Measurements from ENCODE around the gene CITED4.
A peak's percentile ranks its signal among the peaks of the same experiment; 100 is the strongest.

CITED4 gene

GRCh38 chr1:40856656-40857302, 5.4 kb downstream of the CITED4 start (continued):
- no peak for TF ChIP-seq TSHZ2 (CRISPR knock-in tag; IDR thresholded peaks at IDR 0.05)
- no peak for TF ChIP-seq ZNF70 (CRISPR knock-in tag; IDR thresholded peaks at IDR 0.05)
- no peak for TF ChIP-seq GLIS3 (CRISPR knock-in tag; IDR thresholded peaks at IDR 0.05)
- no peak for TF ChIP-seq CSDC2 (CRISPR knock-in tag; IDR thresholded peaks at IDR 0.05)
- no peak for TF ChIP-seq SNAI2 (CRISPR knock-in tag; IDR thresholded peaks at IDR 0.05)

GRCh38 chr1:40856116-40856515, 6.0 kb downstream of the CITED4 start:
- no peak for ATAC-seq
- no peak for TF ChIP-seq ZFP30 (CRISPR knock-in tag; IDR thresholded peaks at IDR 0.05)
- no peak for TF ChIP-seq RARB (CRISPR knock-in tag; IDR thresholded peaks at IDR 0.05)
- no peak for TF ChIP-seq GLIS3 (CRISPR knock-in tag; IDR thresholded peaks at IDR 0.05)
- no peak for TF ChIP-seq CSDC2 (CRISPR knock-in tag; IDR thresholded peaks at IDR 0.05)
- no peak for TF ChIP-seq SNAI2 (CRISPR knock-in tag; IDR thresholded peaks at IDR 0.05)
- TF ChIP-seq ZFP3 (CRISPR knock-in tag; IDR thresholded peaks at IDR 0.05): no peak
- TF ChIP-seq TOX (CRISPR knock-in tag; IDR thresholded peaks at IDR 0.05; ENCODE audit: borderline replicate concordance): no peak
- no peak for TF ChIP-seq ZC3H10 (CRISPR knock-in tag; IDR thresholded peaks at IDR 0.05)
- TF ChIP-seq ISL1 (CRISPR knock-in tag; IDR thresholded peaks at IDR 0.05): no peak
- no peak for TF ChIP-seq OSR1 (CRISPR knock-in tag; IDR thresholded peaks at IDR 0.05)
- TF ChIP-seq PPARA (CRISPR knock-in tag; IDR thresholded peaks at IDR 0.05; ENCODE audit: borderline replicate concordance): no peak

- ATAC-seq: 0 out of 3 replicates have a peak, but pooled peaks have one; percentile 22
- no peak for TF ChIP-seq TSHZ2 (CRISPR knock-in tag; IDR thresholded peaks at IDR 0.05)
- no peak for TF ChIP-seq ARNTL (CRISPR knock-in tag; IDR thresholded peaks at IDR 0.05; ENCODE audit: borderline replicate concordance, low read depth)
- TF ChIP-seq SNAI2 (CRISPR knock-in tag; IDR thresholded peaks at IDR 0.05): no peak
- TF ChIP-seq ESRRG (CRISPR knock-in tag; IDR thresholded peaks at IDR 0.05): no peak
- no peak for TF ChIP-seq POU6F1 (CRISPR knock-in tag; IDR thresholded peaks at IDR 0.05; ENCODE audit: borderline replicate concordance, low read depth)
- no peak for TF ChIP-seq GLIS3 (CRISPR knock-in tag; IDR thresholded peaks at IDR 0.05)
- TF ChIP-seq ZFP3 (CRISPR knock-in tag; IDR thresholded peaks at IDR 0.05): no peak
- no peak for TF ChIP-seq ZNF70 (CRISPR knock-in tag; IDR thresholded peaks at IDR 0.05)
- TF ChIP-seq CSDC2 (CRISPR knock-in tag; IDR thresholded peaks at IDR 0.05): no peak
- TF ChIP-seq ZC3H10 (CRISPR knock-in tag; IDR thresholded peaks at IDR 0.05): no peak
Observed at GRCh38 chr1:40855513-40855912, 6.7 kb downstream of the CITED4 start.

GRCh38 chr1:40853885-40854170, 8.3 kb downstream of the CITED4 start:
- ATAC-seq: no peak
- TF ChIP-seq ZNF70 (CRISPR knock-in tag; IDR thresholded peaks at IDR 0.05) (no peak), ARNTL (CRISPR knock-in tag; IDR thresholded peaks at IDR 0.05; ENCODE audit: borderline replicate concordance, low read depth) (no peak), TOX (CRISPR knock-in tag; IDR thresholded peaks at IDR 0.05; ENCODE audit: borderline replicate concordance) (no peak), OSR1 (CRISPR knock-in tag; IDR thresholded peaks at IDR 0.05) (no peak)

- no peak for ATAC-seq
- no peak for TF ChIP-seq ZNF565 (CRISPR knock-in tag; conservative IDR thresholded peaks at IDR 0.05; ENCODE audit: low read depth)
- TF ChIP-seq ZC3H10 (CRISPR knock-in tag; IDR thresholded peaks at IDR 0.05): no peak
- TF ChIP-seq ZNF70 (CRISPR knock-in tag; IDR thresholded peaks at IDR 0.05): no peak
- no peak for TF ChIP-seq CREB5 (CRISPR knock-in tag; IDR thresholded peaks at IDR 0.05; ENCODE audit: low read depth)
- no peak for TF ChIP-seq CSRNP3 (CRISPR knock-in tag; IDR thresholded peaks at IDR 0.05)
- TF ChIP-seq BACH2 (CRISPR knock-in tag; IDR thresholded peaks at IDR 0.05; ENCODE audit: borderline replicate concordance): no peak
- TF ChIP-seq ZNF8 (CRISPR knock-in tag; IDR thresholded peaks at IDR 0.05): no peak
- no peak for TF ChIP-seq ISL1 (CRISPR knock-in tag; IDR thresholded peaks at IDR 0.05)
Observed at GRCh38 chr1:40853113-40853884, 8.9 kb downstream of the CITED4 start.
